DND-41 (cell line): ENCODE data around the gene DCTN3.

Experiments
- CTCF ChIP-seq: IDR thresholded peaks from 2 replicates; pipeline ENCODE4 v1.5.1; 2012; ENCODE audit warnings: borderline replicate concordance, low read length, moderate library complexity, mild to moderate bottlenecking; ENCODE audit not compliant: poor library complexity, severe bottlenecking; ENCODE audit errors: extremely low read depth
- EZH2 ChIP-seq: IDR thresholded peaks from 3 replicates; pipeline ENCODE4 v1.6.1; 2012; ENCODE audit warnings: borderline replicate concordance, low read depth, mild to moderate bottlenecking, moderate library complexity, low read length, inconsistent platforms; ENCODE audit not compliant: severe bottlenecking

DNA sequence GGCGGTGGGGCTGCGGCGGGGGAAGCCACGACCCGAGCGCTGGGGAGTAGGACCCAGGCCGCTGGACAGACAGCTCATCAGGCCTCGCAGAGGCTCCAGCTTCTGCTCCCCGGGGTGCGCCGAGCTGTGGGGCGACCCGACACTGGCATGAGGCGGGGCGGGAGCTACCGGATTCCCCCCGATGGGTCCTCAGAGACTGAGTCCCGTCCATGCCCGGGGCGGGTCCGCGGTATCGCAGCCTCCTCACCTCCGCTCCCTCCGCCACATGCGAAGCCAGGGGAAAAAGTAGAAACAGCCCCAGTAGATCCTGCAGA lies 44.7 kb upstream of the DCTN3 start:
- TF ChIP-seq CTCF (no peak), EZH2 (no peak)
